H9 (cell line): ENCODE data around the gene EHD4. TPM values are rescaled to one million over a fixed set of nuclear protein-coding genes. Genes with fewer than 3 reads are reported as not detected.

Source experiments
- DNase-seq: peaks from one replicate; pipeline ENCODE4 v3.0.0-alpha.2; 2017
- H2AFZ ChIP-seq: one replicate; pipeline ENCODE4 v1.6.1; 2013; ENCODE audit warnings: mild to moderate bottlenecking, low read length, control low read depth, moderate library complexity
- H2AK5ac ChIP-seq: 2 replicates; pipeline ENCODE4 v1.6.1; 2013; ENCODE audit warnings: low read length, control low read depth, mixed read lengths; ENCODE audit not compliant: insufficient read length
- H2BK120ac ChIP-seq: one replicate; pipeline ENCODE4 v1.6.1; 2013; ENCODE audit warnings: low read depth, mild to moderate bottlenecking, low read length, control low read depth, inconsistent platforms; ENCODE audit not compliant: poor library complexity, severe bottlenecking
- H2BK12ac ChIP-seq: 2 replicates; pipeline ENCODE4 v1.6.1; 2013; ENCODE audit warnings: low read length, control low read depth, mixed read lengths, low read depth; ENCODE audit not compliant: insufficient read length
- H2BK15ac ChIP-seq: 2 replicates; pipeline ENCODE4 v1.6.1; 2013; ENCODE audit warnings: low read depth, low read length, control low read depth
- H2BK20ac ChIP-seq: one replicate; pipeline ENCODE4 v1.6.1; 2013; ENCODE audit warnings: low read depth, mild to moderate bottlenecking, low read length, control low read depth, inconsistent platforms; ENCODE audit not compliant: poor library complexity, severe bottlenecking
- H2BK5ac ChIP-seq: 2 replicates; pipeline ENCODE4 v1.6.1; 2013; ENCODE audit warnings: low read length, control low read depth, mixed read lengths; ENCODE audit not compliant: insufficient read length
- H3K14ac ChIP-seq: 2 replicates; pipeline ENCODE4 v1.6.1; 2013; ENCODE audit warnings: low read length, control low read depth; ENCODE audit not compliant: insufficient read depth
- H3K18ac ChIP-seq: 2 replicates; pipeline ENCODE4 v1.6.1; 2013; ENCODE audit warnings: low read depth, mild to moderate bottlenecking, mixed read lengths, low read length, control low read depth; ENCODE audit not compliant: insufficient read length
- H3K23ac ChIP-seq: 2 replicates; pipeline ENCODE4 v1.6.1; 2013; ENCODE audit warnings: low read length, control low read depth, mixed read lengths, low read depth; ENCODE audit not compliant: insufficient read length
- H3K23me2 ChIP-seq: 2 replicates; pipeline ENCODE4 v1.6.1; 2013; ENCODE audit warnings: low read depth, mild to moderate bottlenecking, mixed read lengths, low read length, control low read depth; ENCODE audit not compliant: insufficient read length, poor library complexity, severe bottlenecking
- H3K27ac ChIP-seq: 2 replicates; pipeline ENCODE4 v1.5.1; 2013; ENCODE audit warnings: low read length, control low read depth, mixed read lengths, low read depth; ENCODE audit not compliant: insufficient read length
- H3K27me3 ChIP-seq: 2 replicates; pipeline ENCODE4 v1.6.1; 2013; ENCODE audit warnings: low read length, control low read depth, inconsistent platforms; ENCODE audit not compliant: insufficient read depth
- H3K4ac ChIP-seq: 2 replicates; pipeline ENCODE4 v1.6.1; 2013; ENCODE audit warnings: low read depth, mild to moderate bottlenecking, control low read depth, inconsistent platforms, low read length, moderate library complexity
- H3K4me1 ChIP-seq: 2 replicates; pipeline ENCODE4 v1.6.1; 2013; ENCODE audit warnings: low read length, control low read depth, inconsistent platforms; ENCODE audit not compliant: insufficient read depth
- H3K4me2 ChIP-seq: 2 replicates; pipeline ENCODE4 v1.6.1; 2013; ENCODE audit warnings: low read length, control low read depth, mixed read lengths; ENCODE audit not compliant: insufficient read length, insufficient read depth
- H3K56ac ChIP-seq: 2 replicates; pipeline ENCODE4 v1.6.1; 2013; ENCODE audit warnings: low read depth, mild to moderate bottlenecking, mixed read lengths, low read length, control low read depth; ENCODE audit not compliant: insufficient read length
- H3K79me1 ChIP-seq: 2 replicates; pipeline ENCODE4 v1.6.1; 2013; ENCODE audit warnings: low read depth, mild to moderate bottlenecking, moderate library complexity, low read length, control low read depth, inconsistent platforms; ENCODE audit not compliant: insufficient read depth, poor library complexity, severe bottlenecking
- H3K79me2 ChIP-seq: 2 replicates; pipeline ENCODE4 v1.6.1; 2013; ENCODE audit warnings: low read length, control low read depth, inconsistent platforms; ENCODE audit not compliant: insufficient read depth
- H3K9ac ChIP-seq: 2 replicates; pipeline ENCODE4 v1.6.1; 2013; ENCODE audit warnings: low read length, control low read depth, mixed read lengths; ENCODE audit not compliant: insufficient read length; ENCODE audit errors: extremely low read depth
- H3K9me3 ChIP-seq: one replicate; pipeline ENCODE4 v1.6.1; 2013; ENCODE audit warnings: low read depth, low read length, inconsistent platforms; ENCODE audit not compliant: control insufficient read depth
- H3T11ph ChIP-seq: one replicate; pipeline ENCODE4 v1.6.1; 2013; ENCODE audit warnings: mild to moderate bottlenecking, low read length, control low read depth, inconsistent platforms
- H4K20me1 ChIP-seq: one replicate; pipeline ENCODE4 v1.6.1; 2013; ENCODE audit not compliant: control insufficient read depth, insufficient read length, insufficient read depth
- H4K5ac ChIP-seq: 2 replicates; pipeline ENCODE4 v1.6.1; 2013; ENCODE audit warnings: low read depth, mild to moderate bottlenecking, mixed read lengths, low read length, control low read depth; ENCODE audit not compliant: insufficient read length
- H4K8ac ChIP-seq: replicated peaks from 2 replicates; pipeline ENCODE4 v1.6.1; 2013; ENCODE audit warnings: low read length, control low read depth, mixed read lengths, low read depth; ENCODE audit not compliant: insufficient read length
- H4K91ac ChIP-seq: 2 replicates; pipeline ENCODE4 v1.6.1; 2013; ENCODE audit warnings: low read depth, mild to moderate bottlenecking, moderate library complexity, mixed read lengths, low read length, control low read depth; ENCODE audit not compliant: insufficient read length
- H3K27ac Mint-ChIP-seq, 3 experiments: 2 replicates in 2 of 3; 3 replicates in 1 of 3; pipeline ENCODE4 v1.8.0; 2020 to 2021; ENCODE audit warnings: mixed read lengths in 3 of 3, mild to moderate bottlenecking in 1 of 3, moderate library complexity in 1 of 3
- H3K27me3 Mint-ChIP-seq: 2 replicates; pipeline ENCODE4 v1.8.0; 2021; ENCODE audit warnings: low read depth, mild to moderate bottlenecking, moderate library complexity, mixed read lengths
- H3K36me3 Mint-ChIP-seq, 3 experiments: 2 replicates in 2 of 3; 3 replicates in 1 of 3; pipeline ENCODE4 v1.8.0; 2020 to 2021; ENCODE audit warnings: low read depth in 3 of 3, mixed read lengths in 3 of 3; ENCODE audit not compliant: insufficient read depth in 1 of 3
- H3K4me1 Mint-ChIP-seq, 2 experiments: 2 replicates each; pipeline ENCODE4 v1.8.0; 2020; ENCODE audit warnings: mixed read lengths in 2 of 2
- H3K4me3 Mint-ChIP-seq, 2 experiments: 2 replicates in 1 of 2; 3 replicates in 1 of 2; pipeline ENCODE4 v1.8.0; 2020 to 2021; ENCODE audit warnings: mild to moderate bottlenecking in 2 of 2, mixed read lengths in 2 of 2, moderate library complexity in 1 of 2
- H3K9me3 Mint-ChIP-seq, 2 experiments: 2 replicates in 1 of 2; 3 replicates in 1 of 2; pipeline ENCODE4 v1.8.0; 2020; ENCODE audit warnings: mild to moderate bottlenecking in 2 of 2, mixed read lengths in 2 of 2, moderate library complexity in 1 of 2
- WGBS: extraction: QIAGEN DNeasy Blood & Tissue Kit; methylation state at CpG from one replicate; pipeline ENCODE4 v1.1.7; 2013; ENCODE audit warnings: missing lambda C conversion rate, low lambda C conversion rate, mixed read lengths; ENCODE audit not compliant: insufficient read length; ENCODE audit errors: extremely low coverage; 5-methylcytosine and 5-hydroxymethylcytosine counted together
- total RNA-seq: library from RNA; stranded (reverse); gene quantifications from 2 replicates; pipeline ENCODE4 v1.2.1, GENCODE V29; 2021
- TF ChIP-seq, protein P1 (sequence below): fragments of 200-600 bp; sonication (generic); conservative IDR thresholded peaks from 3 replicates; pipeline ENCODE4 v1.8.0; 2021; ENCODE audit warnings: antibody characterized with exemption, mild to moderate bottlenecking

EHD4 gene
- total RNA-seq, 1 experiment from 2014 or later, result 22.9 TPM

DNA sequence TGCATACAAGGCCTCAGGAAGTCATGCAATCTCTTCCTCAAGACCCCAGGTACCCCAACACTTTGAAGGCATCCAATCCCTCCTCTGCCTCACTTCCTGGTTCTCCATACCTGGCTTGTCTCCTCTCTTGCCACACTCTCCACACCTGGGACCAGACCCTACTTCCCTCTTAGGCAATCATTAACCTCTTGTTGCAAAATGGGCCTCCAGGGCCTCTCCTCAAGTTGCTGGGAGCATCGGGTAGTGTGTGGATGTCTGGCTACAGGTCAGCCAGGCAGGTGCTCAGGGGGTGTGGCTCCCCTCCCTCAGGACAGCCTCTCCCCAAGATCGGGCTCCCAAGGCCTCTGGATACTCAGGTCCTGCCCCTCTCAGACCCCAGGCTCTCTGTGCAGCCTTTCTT, 39.9 kb upstream of the EHD4 start:
- Histone ChIP-seq H2BK20ac (no peak overlapping the region), H3K23ac (no peak overlapping the region), H4K8ac (no peak overlapping the region), H4K20me1 (no peaks in the 10 kb centered on the region), H2AFZ (no peak overlapping the region), H3K4me2 (no peak overlapping the region), H2AK5ac (no peak overlapping the region), H3K14ac (no peak overlapping the region), H3K4ac (no peak overlapping the region), H3K79me2 (no peaks in the 10 kb centered on the region), H3K56ac (no peak overlapping the region), H2BK5ac (no peak overlapping the region), H4K91ac (no peak overlapping the region), H4K5ac (no peak overlapping the region), H3T11ph (no peak overlapping the region), H3K9me3 (no peaks in the 10 kb centered on the region), H2BK12ac (no peak overlapping the region), H3K27me3 (no peaks in the 10 kb centered on the region), H3K4me1 (no peaks in the 10 kb centered on the region), H2BK15ac (no peak overlapping the region), H3K27ac (no peak overlapping the region), H3K79me1 (no peaks in the 10 kb centered on the region), H3K23me2 (no peaks in the 10 kb centered on the region), H2BK120ac (no peak overlapping the region), H3K18ac (no peak overlapping the region), H3K9ac (no peak overlapping the region)
- Mint-ChIP-seq H3K4me3 (no peak overlapping the region), H3K27me3 (peaks cover 16% of the 10 kb centered on the region), H3K9me3 (no peaks in the 10 kb centered on the region; a peak in 2 of 5 replicates), H3K4me1 (no peaks in the 10 kb centered on the region; a peak in 4 of 4 replicates), H3K27ac (peak overlapping the region in 1 of 3 experiments; percentile 49; a peak in 2 of 7 replicates), H3K36me3 (no peaks in the 10 kb centered on the region)
- no peak for DNase-seq
- WGBS, result no CpG with 5 or more reads among the region's 2 CpGs
- TF ChIP-seq, protein P1, sequence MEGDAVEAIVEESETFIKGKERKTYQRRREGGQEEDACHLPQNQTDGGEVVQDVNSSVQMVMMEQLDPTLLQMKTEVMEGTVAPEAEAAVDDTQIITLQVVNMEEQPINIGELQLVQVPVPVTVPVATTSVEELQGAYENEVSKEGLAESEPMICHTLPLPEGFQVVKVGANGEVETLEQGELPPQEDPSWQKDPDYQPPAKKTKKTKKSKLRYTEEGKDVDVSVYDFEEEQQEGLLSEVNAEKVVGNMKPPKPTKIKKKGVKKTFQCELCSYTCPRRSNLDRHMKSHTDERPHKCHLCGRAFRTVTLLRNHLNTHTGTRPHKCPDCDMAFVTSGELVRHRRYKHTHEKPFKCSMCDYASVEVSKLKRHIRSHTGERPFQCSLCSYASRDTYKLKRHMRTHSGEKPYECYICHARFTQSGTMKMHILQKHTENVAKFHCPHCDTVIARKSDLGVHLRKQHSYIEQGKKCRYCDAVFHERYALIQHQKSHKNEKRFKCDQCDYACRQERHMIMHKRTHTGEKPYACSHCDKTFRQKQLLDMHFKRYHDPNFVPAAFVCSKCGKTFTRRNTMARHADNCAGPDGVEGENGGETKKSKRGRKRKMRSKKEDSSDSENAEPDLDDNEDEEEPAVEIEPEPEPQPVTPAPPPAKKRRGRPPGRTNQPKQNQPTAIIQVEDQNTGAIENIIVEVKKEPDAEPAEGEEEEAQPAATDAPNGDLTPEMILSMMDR, result no peak
